ENCODE results near the gene SERINC3. TPM values are rescaled to one million over a fixed set of nuclear protein-coding genes. Genes with fewer than 3 reads are reported as not detected.

SERINC3 gene
- total and polyA plus RNA-seq, 2 experiments from 2014 or later: 80.0 to 128 TPM

- WGBS (ENCODE audit: low lambda C conversion rate, missing lambda C conversion rate): 93% methylated on average over 2 of the region's 2 CpGs
- no peak overlapping the region for H3K4me3 ChIP-seq
- H3K27me3 ChIP-seq: no peaks in the 10 kb centered on the region
- H3K36me3 ChIP-seq (replicated peaks; ENCODE audit: insufficient read depth, low read depth): no peaks in the 10 kb centered on the region
- peak overlapping the region; percentile 65 for H3K27ac ChIP-seq
- no peaks in the 10 kb centered on the region for H3K79me2 ChIP-seq
- H3K4me1 ChIP-seq (ENCODE audit: insufficient read depth): peaks cover 8% of the 10 kb centered on the region
- no peak overlapping the region for H3K4me2 ChIP-seq
- no peak overlapping the region for H2AFZ ChIP-seq
- H3K9me2 ChIP-seq (replicated peaks; ENCODE audit: insufficient read depth): no peaks in the 10 kb centered on the region
- no peak for TF ChIP-seq CTCF (IDR thresholded peaks at IDR 0.05; ENCODE audit: poor library complexity)
- TF ChIP-seq EZH2 (IDR thresholded peaks at IDR 0.05; ENCODE audit: borderline replicate concordance): no peak
- TF ChIP-seq EZH2phosphoT487 (IDR thresholded peaks at IDR 0.05; ENCODE audit: low read depth, severe bottlenecking, unreplicated experiment): no peak
- no peak for DNase-seq (ENCODE audit: low spot score)
- no peaks in the 10 kb centered on the region for H4K20me1 ChIP-seq (ENCODE audit: insufficient read depth, poor library complexity, severe bottlenecking)
- H3K9me3 ChIP-seq (ENCODE audit: low read depth): no peaks in the 10 kb centered on the region
Observed at GRCh38 chr20:44459271-44459670, 62.6 kb downstream of the SERINC3 start.

- H2AFZ ChIP-seq: no peak overlapping the region
- no peaks in the 10 kb centered on the region for H3K27me3 ChIP-seq
- H3K9me2 ChIP-seq (replicated peaks; ENCODE audit: insufficient read depth): no peaks in the 10 kb centered on the region
- H3K27ac ChIP-seq: peak overlapping the region; percentile 81
- TF ChIP-seq CTCF (IDR thresholded peaks at IDR 0.05; ENCODE audit: poor library complexity) (no peak), EZH2phosphoT487 (IDR thresholded peaks at IDR 0.05; ENCODE audit: low read depth, severe bottlenecking, unreplicated experiment) (no peak), EZH2 (IDR thresholded peaks at IDR 0.05; ENCODE audit: borderline replicate concordance) (no peak)
- H3K4me1 ChIP-seq (ENCODE audit: insufficient read depth): peaks cover 8% of the 10 kb centered on the region
- no peaks in the 10 kb centered on the region for H4K20me1 ChIP-seq (ENCODE audit: insufficient read depth, poor library complexity, severe bottlenecking)
- no peak overlapping the region for H3K4me2 ChIP-seq
- 39% methylated on average over 6 of the region's 6 CpGs for WGBS (ENCODE audit: low lambda C conversion rate, missing lambda C conversion rate)
- H3K36me3 ChIP-seq (replicated peaks; ENCODE audit: insufficient read depth, low read depth): no peaks in the 10 kb centered on the region
- DNase-seq (ENCODE audit: low spot score): peak; percentile 85
- H3K9me3 ChIP-seq (ENCODE audit: low read depth): no peaks in the 10 kb centered on the region
- H3K4me3 ChIP-seq: no peak overlapping the region
- H3K79me2 ChIP-seq: no peaks in the 10 kb centered on the region
Observed at GRCh38 chr20:44457016-44457415, 64.9 kb downstream of the SERINC3 start.

- no peaks in the 10 kb centered on the region for H3K9me2 ChIP-seq (replicated peaks; ENCODE audit: insufficient read depth)
- H3K27me3 ChIP-seq: no peaks in the 10 kb centered on the region
- H3K79me2 ChIP-seq: no peaks in the 10 kb centered on the region
- no peak overlapping the region for H2AFZ ChIP-seq
- WGBS (ENCODE audit: low lambda C conversion rate, missing lambda C conversion rate): 89% methylated on average over 8 of the region's 8 CpGs
- no peak overlapping the region for H3K4me2 ChIP-seq
- peaks cover 8% of the 10 kb centered on the region for H3K4me1 ChIP-seq (ENCODE audit: insufficient read depth)
- H3K27ac ChIP-seq: peak overlapping the region; percentile 80
- TF ChIP-seq CTCF (IDR thresholded peaks at IDR 0.05; ENCODE audit: poor library complexity) (no peak), EZH2 (IDR thresholded peaks at IDR 0.05; ENCODE audit: borderline replicate concordance) (no peak), EZH2phosphoT487 (IDR thresholded peaks at IDR 0.05; ENCODE audit: low read depth, severe bottlenecking, unreplicated experiment) (no peak)
- H3K4me3 ChIP-seq: no peak overlapping the region
- H3K36me3 ChIP-seq (replicated peaks; ENCODE audit: insufficient read depth, low read depth): no peaks in the 10 kb centered on the region
- H3K9me3 ChIP-seq (ENCODE audit: low read depth): no peaks in the 10 kb centered on the region
- DNase-seq (ENCODE audit: low spot score): no peak
- H4K20me1 ChIP-seq (ENCODE audit: insufficient read depth, poor library complexity, severe bottlenecking): no peaks in the 10 kb centered on the region
Observed at GRCh38 chr20:44456611-44457010, 65.3 kb downstream of the SERINC3 start.

- Histone ChIP-seq H4K20me1 (ENCODE audit: insufficient read depth, poor library complexity, severe bottlenecking) (no peaks in the 10 kb centered on the region), H3K4me2 (no peak overlapping the region), H3K9me2 (replicated peaks; ENCODE audit: insufficient read depth) (no peaks in the 10 kb centered on the region), H3K4me3 (no peak overlapping the region), H3K36me3 (replicated peaks; ENCODE audit: insufficient read depth, low read depth) (no peaks in the 10 kb centered on the region), H3K27ac (no peak overlapping the region), H3K4me1 (ENCODE audit: insufficient read depth) (peaks cover 13% of the 10 kb centered on the region), H3K9me3 (ENCODE audit: low read depth) (no peaks in the 10 kb centered on the region), H2AFZ (no peak overlapping the region), H3K27me3 (no peaks in the 10 kb centered on the region), H3K79me2 (no peaks in the 10 kb centered on the region)
- 88% methylated on average over 3 of the region's 3 CpGs for WGBS (ENCODE audit: low lambda C conversion rate, missing lambda C conversion rate)
- TF ChIP-seq EZH2 (IDR thresholded peaks at IDR 0.05; ENCODE audit: borderline replicate concordance): no peak
- no peak for TF ChIP-seq EZH2phosphoT487 (IDR thresholded peaks at IDR 0.05; ENCODE audit: low read depth, severe bottlenecking, unreplicated experiment)
- TF ChIP-seq CTCF (IDR thresholded peaks at IDR 0.05; ENCODE audit: poor library complexity): no peak
- no peak for DNase-seq (ENCODE audit: low spot score)
Observed at GRCh38 chr20:44455126-44455525, 66.7 kb downstream of the SERINC3 start.
